HepG2 (cell line): Measurements from ENCODE around the gene CREBZF. TPM values are rescaled to one million over a fixed set of nuclear protein-coding genes. Genes with fewer than 3 reads are reported as not detected.

Experiments
- AGO1 ChIP-seq: fragments of 200-400 bp; formaldehyde crosslinking; IDR thresholded peaks from 2 replicates; pipeline ENCODE4 v1.6.1; 2017; ENCODE audit warnings: mild to moderate bottlenecking, low read depth, low read length, moderate library complexity; ENCODE audit not compliant: poor library complexity, severe bottlenecking
- ARID5B ChIP-seq: IDR thresholded peaks from 2 replicates; pipeline ENCODE4 v1.4.0; 2020; ENCODE audit warnings: mild to moderate bottlenecking, missing genetic modification reagents
- CBX1 ChIP-seq: IDR thresholded peaks from one replicate; pipeline ENCODE4 v1.6.1; 2016; ENCODE audit warnings: antibody characterized with exemption, low read depth
- CC2D1A ChIP-seq: sonication (generic); formaldehyde crosslinking; IDR thresholded peaks from 2 replicates; pipeline ENCODE4 v1.8.1; 2023; ENCODE audit warnings: mild to moderate bottlenecking, missing genetic modification reagents
- DMAP1 ChIP-seq: IDR thresholded peaks from 2 replicates; pipeline ENCODE4 v1.6.1; 2016
- DR1 ChIP-seq: sonication (generic); formaldehyde crosslinking; IDR thresholded peaks from 2 replicates; pipeline ENCODE4 v1.8.0; 2021; ENCODE audit warnings: mild to moderate bottlenecking, missing genetic modification reagents, inconsistent platforms
- FOXK2 ChIP-seq: fragments of 450-650 bp; IDR thresholded peaks from 2 replicates; pipeline ENCODE4 v1.6.1; 2016
- GABPB1 ChIP-seq: IDR thresholded peaks from 2 replicates; pipeline ENCODE4 v1.6.1; 2016; ENCODE audit warnings: mild to moderate bottlenecking, missing genetic modification reagents, moderate library complexity, missing compliant biosample characterization
- KDM5A ChIP-seq: fragments of 200-600 bp; sonication (generic); IDR thresholded peaks from 2 replicates; pipeline ENCODE4 v1.7.0; 2018; ENCODE audit warnings: antibody characterized with exemption, mild to moderate bottlenecking, low read length, borderline replicate concordance
- RBM22 ChIP-seq: fragments of 200-400 bp; formaldehyde crosslinking; optimal IDR thresholded peaks from 2 replicates; pipeline ENCODE3; 2017; ENCODE audit warnings: mild to moderate bottlenecking, low read length, moderate library complexity
- SP4 ChIP-seq: sonication (generic); formaldehyde crosslinking; IDR thresholded peaks from 2 replicates; pipeline ENCODE4 v1.8.1; 2023; ENCODE audit warnings: mild to moderate bottlenecking, missing genetic modification reagents
- THYN1 ChIP-seq: sonication (generic); formaldehyde crosslinking; IDR thresholded peaks from 2 replicates; pipeline ENCODE4 v1.8.1; 2023; ENCODE audit warnings: low read depth, mild to moderate bottlenecking, moderate library complexity, missing genetic modification reagents, borderline replicate concordance
- TOE1 ChIP-seq: sonication (generic); formaldehyde crosslinking; IDR thresholded peaks from 2 replicates; pipeline ENCODE4 v1.4.0; 2020; ENCODE audit warnings: mild to moderate bottlenecking, missing genetic modification reagents
- TOPORS ChIP-seq: sonication (generic); formaldehyde crosslinking; IDR thresholded peaks from 2 replicates; pipeline ENCODE4 v1.8.0; 2023; ENCODE audit warnings: mild to moderate bottlenecking, missing genetic modification reagents
- ZEB1 ChIP-seq: IDR thresholded peaks from 2 replicates; pipeline ENCODE4 v1.6.1; 2012; ENCODE audit warnings: mild to moderate bottlenecking, low read depth, inconsistent platforms; ENCODE audit not compliant: insufficient replicate concordance
- ZNF558 ChIP-seq: sonication (generic); formaldehyde crosslinking; IDR thresholded peaks from 2 replicates; pipeline ENCODE4 v1.9.0; 2022; ENCODE audit warnings: mild to moderate bottlenecking, missing genetic modification reagents, borderline replicate concordance
- ZNF709 ChIP-seq: sonication (generic); formaldehyde crosslinking; IDR thresholded peaks from 2 replicates; pipeline ENCODE4 v1.5.0; 2020; ENCODE audit warnings: mild to moderate bottlenecking, missing genetic modification reagents
- ZNF746 ChIP-seq: sonication (generic); formaldehyde crosslinking; IDR thresholded peaks from 2 replicates; pipeline ENCODE4 v1.8.0; 2022; ENCODE audit warnings: mild to moderate bottlenecking, missing genetic modification reagents
- ZSCAN31 ChIP-seq: sonication (generic); formaldehyde crosslinking; IDR thresholded peaks from 2 replicates; pipeline ENCODE4 v1.5.0; 2020; ENCODE audit warnings: low read depth, mild to moderate bottlenecking, missing genetic modification reagents
- polyA plus RNA-seq, 8 experiments: library from polyadenylated mRNA; depleted of rRNA in 3 of 8; stranded (reverse) in 7 of 8; unstranded in 1 of 8; fragments of >200 nt; fragmentation: Illumina TruSeq in 4 of 8; extraction: Trizol in 4 of 8; gene quantifications; 2 replicates each; pipeline versions ENCODE4 v1.2.1 to v1.2.3, GENCODE V29; 2011 to 2016; ENCODE audit warnings: low read depth in 4 of 8, missing spikeins in 1 of 8, mixed read lengths in 1 of 8; ENCODE audit not compliant: insufficient read depth in 1 of 8
- total RNA-seq, 5 experiments: library from RNA; depleted of rRNA; stranded (reverse); fragments of >200 nt; fragmentation: Illumina TruSeq; extraction: Trizol; gene quantifications; 2 replicates each; pipeline ENCODE4 v1.2.3, GENCODE V29; 2016; ENCODE audit warnings: low read depth in 1 of 5
- TF ChIP-seq, protein P1 (sequence below): sonication (generic); formaldehyde crosslinking; IDR thresholded peaks from 2 replicates; pipeline ENCODE4 v1.4.0; 2020; ENCODE audit warnings: missing genetic modification reagents; ENCODE audit errors: not compliant biosample characterization
- TF ChIP-seq, protein P2 (sequence below): sonication (generic); formaldehyde crosslinking; IDR thresholded peaks from 2 replicates; pipeline ENCODE4 v1.5.0; 2020; ENCODE audit warnings: mild to moderate bottlenecking, missing genetic modification reagents, borderline replicate concordance

Gene CREBZF
- total and polyA plus RNA-seq, 2 of the 13 experiments (the other 11 are each of a cell fraction or from before 2014, with no cell fraction given): 30.6 to 43.1 TPM

DNA sequence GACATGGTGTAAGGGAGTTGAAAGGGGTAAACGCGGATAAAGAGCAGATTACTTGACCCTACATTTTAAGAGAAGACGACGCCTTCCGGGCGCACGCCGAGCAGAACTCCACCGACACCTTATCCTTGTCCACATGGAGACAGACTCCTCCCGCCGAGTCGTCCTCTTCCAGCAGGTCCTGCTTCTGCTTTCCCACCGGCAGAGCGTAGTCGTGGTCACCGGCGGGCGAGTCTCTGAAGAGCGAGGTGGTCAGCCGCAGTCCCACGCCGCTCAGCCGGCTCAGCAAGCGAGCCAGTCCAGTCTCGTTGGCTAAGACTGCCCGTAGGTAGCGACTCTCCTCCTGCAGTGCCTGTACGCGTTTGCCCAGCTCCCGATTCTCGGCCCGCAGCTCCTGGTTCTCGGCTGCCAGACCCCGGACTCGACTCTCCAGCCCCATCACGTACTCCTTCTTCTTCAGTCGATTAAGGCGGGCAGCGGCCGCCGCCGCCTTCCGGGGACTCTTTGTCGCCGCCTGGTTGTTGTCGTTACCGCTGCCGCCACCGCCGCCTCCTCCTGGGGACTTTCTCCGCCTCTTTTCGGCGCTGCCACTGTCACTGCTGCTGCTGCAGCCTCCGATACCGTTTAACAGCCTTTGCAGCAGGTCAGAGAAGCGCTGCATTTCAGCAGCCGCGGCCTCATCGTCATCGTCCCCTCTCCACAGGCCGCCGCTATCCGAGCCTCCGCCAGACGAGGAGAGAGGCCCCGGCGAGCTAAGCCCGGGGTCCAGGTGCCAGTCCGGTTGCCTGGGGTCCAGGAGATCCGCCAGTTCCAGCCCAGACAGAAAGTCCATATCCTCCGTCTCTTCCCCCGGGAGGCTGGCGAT lies 945 bp downstream of the CREBZF start (continued):
- no peak for TF ChIP-seq ZNF709 (CRISPR knock-in tag)
- no peak for TF ChIP-seq CC2D1A
- no peak for TF ChIP-seq TOE1 (CRISPR knock-in tag)
- TF ChIP-seq FOXK2: no peak
- TF ChIP-seq, protein P1, sequence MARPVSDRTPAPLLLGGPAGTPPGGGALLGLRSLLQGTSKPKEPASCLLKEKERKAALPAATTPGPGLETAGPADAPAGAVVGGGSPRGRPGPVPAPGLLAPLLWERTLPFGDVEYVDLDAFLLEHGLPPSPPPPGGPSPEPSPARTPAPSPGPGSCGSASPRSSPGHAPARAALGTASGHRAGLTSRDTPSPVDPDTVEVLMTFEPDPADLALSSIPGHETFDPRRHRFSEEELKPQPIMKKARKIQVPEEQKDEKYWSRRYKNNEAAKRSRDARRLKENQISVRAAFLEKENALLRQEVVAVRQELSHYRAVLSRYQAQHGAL (CRISPR knock-in tag): no peak
- no peak for TF ChIP-seq ZEB1
- TF ChIP-seq ZNF746 (CRISPR knock-in tag): no peak; the same call in 1 of the 2 replicates
- 0 out of 2 replicates have a peak, but pooled peaks have one; percentile 5 for TF ChIP-seq GABPB1 (CRISPR knock-in tag)
- TF ChIP-seq THYN1 (CRISPR knock-in tag): 0 out of 2 replicates have a peak, but pooled peaks have one; percentile 14
- 0 out of 2 replicates have a peak, but pooled peaks have one; percentile 13 for TF ChIP-seq KDM5A
- TF ChIP-seq SP4 (CRISPR knock-in tag): no peak
- TF ChIP-seq DR1: no peak
- no peak for TF ChIP-seq CBX1
- TF ChIP-seq, protein P2, sequence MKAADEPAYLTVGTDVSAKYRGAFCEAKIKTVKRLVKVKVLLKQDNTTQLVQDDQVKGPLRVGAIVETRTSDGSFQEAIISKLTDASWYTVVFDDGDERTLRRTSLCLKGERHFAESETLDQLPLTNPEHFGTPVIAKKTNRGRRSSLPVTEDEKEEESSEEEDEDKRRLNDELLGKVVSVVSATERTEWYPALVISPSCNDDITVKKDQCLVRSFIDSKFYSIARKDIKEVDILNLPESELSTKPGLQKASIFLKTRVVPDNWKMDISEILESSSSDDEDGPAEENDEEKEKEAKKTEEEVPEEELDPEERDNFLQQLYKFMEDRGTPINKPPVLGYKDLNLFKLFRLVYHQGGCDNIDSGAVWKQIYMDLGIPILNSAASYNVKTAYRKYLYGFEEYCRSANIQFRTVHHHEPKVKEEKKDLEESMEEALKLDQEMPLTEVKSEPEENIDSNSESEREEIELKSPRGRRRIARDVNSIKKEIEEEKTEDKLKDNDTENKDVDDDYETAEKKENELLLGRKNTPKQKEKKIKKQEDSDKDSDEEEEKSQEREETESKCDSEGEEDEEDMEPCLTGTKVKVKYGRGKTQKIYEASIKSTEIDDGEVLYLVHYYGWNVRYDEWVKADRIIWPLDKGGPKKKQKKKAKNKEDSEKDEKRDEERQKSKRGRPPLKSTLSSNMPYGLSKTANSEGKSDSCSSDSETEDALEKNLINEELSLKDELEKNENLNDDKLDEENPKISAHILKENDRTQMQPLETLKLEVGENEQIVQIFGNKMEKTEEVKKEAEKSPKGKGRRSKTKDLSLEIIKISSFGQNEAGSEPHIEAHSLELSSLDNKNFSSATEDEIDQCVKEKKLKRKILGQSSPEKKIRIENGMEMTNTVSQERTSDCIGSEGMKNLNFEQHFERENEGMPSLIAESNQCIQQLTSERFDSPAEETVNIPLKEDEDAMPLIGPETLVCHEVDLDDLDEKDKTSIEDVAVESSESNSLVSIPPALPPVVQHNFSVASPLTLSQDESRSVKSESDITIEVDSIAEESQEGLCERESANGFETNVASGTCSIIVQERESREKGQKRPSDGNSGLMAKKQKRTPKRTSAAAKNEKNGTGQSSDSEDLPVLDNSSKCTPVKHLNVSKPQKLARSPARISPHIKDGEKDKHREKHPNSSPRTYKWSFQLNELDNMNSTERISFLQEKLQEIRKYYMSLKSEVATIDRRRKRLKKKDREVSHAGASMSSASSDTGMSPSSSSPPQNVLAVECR (CRISPR knock-in tag): no peak; the same call in 1 of the 2 replicates
- no peak for TF ChIP-seq TOPORS
- no peak for TF ChIP-seq DMAP1 (CRISPR knock-in tag)
- no peak for TF ChIP-seq ARID5B (CRISPR knock-in tag)
- TF ChIP-seq AGO1: no peak
- TF ChIP-seq ZNF558 (CRISPR knock-in tag): peak; percentile 76
- peak; percentile 59; the same call in 1 of the 2 replicates for TF ChIP-seq ZSCAN31 (CRISPR knock-in tag)
- no peak for TF ChIP-seq RBM22
